ENCODE results near the gene KSR1.

The KSR1 gene

DNA sequence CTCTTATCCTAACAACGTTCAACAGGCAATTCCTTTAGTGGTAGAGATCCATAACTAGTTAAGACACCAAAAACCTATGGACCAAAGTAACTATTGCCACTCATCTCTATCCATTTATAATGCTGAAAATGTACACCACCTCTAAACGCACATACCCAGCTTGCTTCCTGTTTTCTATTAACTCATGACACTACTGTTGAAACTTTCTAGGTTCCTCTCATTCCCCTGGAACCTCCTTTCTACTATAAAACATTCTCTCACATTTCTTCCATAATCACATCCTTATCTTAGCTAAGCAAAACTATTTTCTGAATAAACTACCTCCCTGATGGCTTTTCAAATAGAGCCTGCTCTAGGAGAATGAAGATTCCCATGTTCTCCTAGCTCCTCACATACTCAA lies 42.9 kb upstream of the KSR1 start:
- Histone ChIP-seq H3K4me2 (ENCODE audit: low read length) (peak overlapping the region; percentile 27), H3K4me3 (ENCODE audit: low read length) (no peak overlapping the region), H3K27ac (ENCODE audit: low read length) (no peak overlapping the region), H2AFZ (ENCODE audit: low read depth, low read length) (no peak overlapping the region), H3K36me3 (replicated peaks; ENCODE audit: low read depth, low read length) (no peaks in the 10 kb centered on the region), H4K20me1 (ENCODE audit: insufficient read depth, low read length) (peaks cover 5% of the 10 kb centered on the region; the same call in 1 of the 2 replicates), H3K27me3 (ENCODE audit: low read depth, low read length) (peaks cover 43% of the 10 kb centered on the region), H3K9me3 (ENCODE audit: insufficient read depth, low read length) (no peaks in the 10 kb centered on the region), H3K9ac (ENCODE audit: low read length) (no peak overlapping the region), H3K4me1 (ENCODE audit: low read length) (peaks cover 16% of the 10 kb centered on the region), H3K79me2 (ENCODE audit: low read length) (no peaks in the 10 kb centered on the region)
- TF ChIP-seq, protein P1, sequence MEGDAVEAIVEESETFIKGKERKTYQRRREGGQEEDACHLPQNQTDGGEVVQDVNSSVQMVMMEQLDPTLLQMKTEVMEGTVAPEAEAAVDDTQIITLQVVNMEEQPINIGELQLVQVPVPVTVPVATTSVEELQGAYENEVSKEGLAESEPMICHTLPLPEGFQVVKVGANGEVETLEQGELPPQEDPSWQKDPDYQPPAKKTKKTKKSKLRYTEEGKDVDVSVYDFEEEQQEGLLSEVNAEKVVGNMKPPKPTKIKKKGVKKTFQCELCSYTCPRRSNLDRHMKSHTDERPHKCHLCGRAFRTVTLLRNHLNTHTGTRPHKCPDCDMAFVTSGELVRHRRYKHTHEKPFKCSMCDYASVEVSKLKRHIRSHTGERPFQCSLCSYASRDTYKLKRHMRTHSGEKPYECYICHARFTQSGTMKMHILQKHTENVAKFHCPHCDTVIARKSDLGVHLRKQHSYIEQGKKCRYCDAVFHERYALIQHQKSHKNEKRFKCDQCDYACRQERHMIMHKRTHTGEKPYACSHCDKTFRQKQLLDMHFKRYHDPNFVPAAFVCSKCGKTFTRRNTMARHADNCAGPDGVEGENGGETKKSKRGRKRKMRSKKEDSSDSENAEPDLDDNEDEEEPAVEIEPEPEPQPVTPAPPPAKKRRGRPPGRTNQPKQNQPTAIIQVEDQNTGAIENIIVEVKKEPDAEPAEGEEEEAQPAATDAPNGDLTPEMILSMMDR (IDR thresholded peaks at IDR 0.05; ENCODE audit: low read depth, low read length): no peak
- no peak for TF ChIP-seq EZH2phosphoT487 (IDR thresholded peaks at IDR 0.05; ENCODE audit: low read depth)

DNA sequence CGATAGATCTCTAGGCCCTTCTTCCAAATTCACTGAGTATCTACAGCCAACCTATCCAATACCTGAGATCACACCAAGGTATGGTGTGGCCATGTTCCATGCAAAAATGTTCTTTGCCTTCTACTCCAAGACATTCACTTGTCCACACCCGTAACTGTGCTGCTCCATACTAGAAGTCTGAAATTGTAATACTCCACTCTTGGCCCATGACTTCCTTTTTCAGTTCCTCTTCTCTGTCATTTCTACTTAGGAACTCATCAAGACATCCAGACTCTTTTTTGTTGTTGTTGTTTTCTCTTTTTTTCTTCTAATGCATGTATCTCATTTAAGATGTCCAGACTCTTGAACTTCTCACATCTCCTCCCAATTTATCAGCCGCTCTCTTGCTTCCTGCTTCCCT lies 42.5 kb upstream of the KSR1 start:
- Histone ChIP-seq H3K79me2 (ENCODE audit: low read length) (no peaks in the 10 kb centered on the region), H3K27ac (ENCODE audit: low read length) (no peak overlapping the region), H3K9me3 (ENCODE audit: insufficient read depth, low read length) (no peaks in the 10 kb centered on the region), H3K4me3 (ENCODE audit: low read length) (peak overlapping the region; percentile 8; the same call in 1 of the 2 replicates), H4K20me1 (ENCODE audit: insufficient read depth, low read length) (peaks cover 5% of the 10 kb centered on the region; the same call in 1 of the 2 replicates), H2AFZ (ENCODE audit: low read depth, low read length) (no peak overlapping the region), H3K4me2 (ENCODE audit: low read length) (peak overlapping the region; percentile 27), H3K4me1 (ENCODE audit: low read length) (peaks cover 16% of the 10 kb centered on the region), H3K36me3 (replicated peaks; ENCODE audit: low read depth, low read length) (no peaks in the 10 kb centered on the region), H3K27me3 (ENCODE audit: low read depth, low read length) (peaks cover 39% of the 10 kb centered on the region), H3K9ac (ENCODE audit: low read length) (no peak overlapping the region)
- TF ChIP-seq, protein P1 (IDR thresholded peaks at IDR 0.05; ENCODE audit: low read depth, low read length): no peak
- no peak for TF ChIP-seq EZH2phosphoT487 (IDR thresholded peaks at IDR 0.05; ENCODE audit: low read depth)

DNA sequence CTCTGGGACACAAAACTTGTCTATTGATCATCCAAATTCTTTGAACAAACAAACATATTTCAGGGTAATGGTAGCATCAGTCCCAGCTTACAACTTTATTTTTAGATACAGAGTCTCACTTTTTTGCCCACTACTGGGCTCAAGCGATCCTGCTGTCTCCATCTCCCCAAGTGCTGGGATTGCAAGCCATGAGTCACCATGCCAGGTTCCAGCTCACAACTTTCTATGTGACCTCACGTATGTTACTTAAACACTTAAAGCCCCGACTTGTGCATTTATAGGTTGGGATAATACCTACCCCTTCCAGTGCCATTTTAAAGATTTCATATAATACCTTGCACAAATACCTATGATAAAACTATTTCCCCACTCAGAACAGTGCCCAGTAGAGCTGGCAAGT lies 42.0 kb upstream of the KSR1 start:
- Histone ChIP-seq H3K9me3 (ENCODE audit: insufficient read depth, low read length) (no peaks in the 10 kb centered on the region), H3K4me2 (ENCODE audit: low read length) (peak overlapping the region; percentile 27), H3K27me3 (ENCODE audit: low read depth, low read length) (peaks cover 34% of the 10 kb centered on the region), H3K27ac (ENCODE audit: low read length) (no peak overlapping the region), H2AFZ (ENCODE audit: low read depth, low read length) (no peak overlapping the region), H4K20me1 (ENCODE audit: insufficient read depth, low read length) (peaks cover 5% of the 10 kb centered on the region; the same call in 1 of the 2 replicates), H3K4me1 (ENCODE audit: low read length) (peaks cover 16% of the 10 kb centered on the region), H3K4me3 (ENCODE audit: low read length) (peak overlapping the region; percentile 8; the same call in 1 of the 2 replicates), H3K79me2 (ENCODE audit: low read length) (no peaks in the 10 kb centered on the region), H3K36me3 (replicated peaks; ENCODE audit: low read depth, low read length) (no peaks in the 10 kb centered on the region), H3K9ac (ENCODE audit: low read length) (no peak overlapping the region)
- no peak for TF ChIP-seq EZH2phosphoT487 (IDR thresholded peaks at IDR 0.05; ENCODE audit: low read depth)
- TF ChIP-seq, protein P1 (IDR thresholded peaks at IDR 0.05; ENCODE audit: low read depth, low read length): no peak

DNA sequence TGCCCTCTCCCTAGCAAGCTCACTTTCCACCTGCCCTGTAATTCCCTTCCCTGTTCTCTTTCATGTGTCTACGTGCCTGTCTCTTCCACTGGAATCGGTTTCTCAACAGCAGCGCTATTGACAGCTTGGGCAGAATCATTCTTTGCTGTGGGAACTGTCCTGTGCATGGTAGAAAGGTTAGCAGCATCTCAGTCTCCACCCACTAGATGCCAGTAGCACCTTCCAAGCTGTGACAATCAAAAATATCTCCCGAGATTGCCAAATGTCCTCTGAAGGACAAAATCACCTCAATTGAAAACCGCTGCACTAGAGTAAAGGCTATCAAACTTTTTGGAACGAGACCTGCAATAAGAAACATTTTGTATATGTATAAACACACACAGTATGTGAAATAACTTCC lies 41.6 kb upstream of the KSR1 start:
- Histone ChIP-seq H3K36me3 (replicated peaks; ENCODE audit: low read depth, low read length) (no peaks in the 10 kb centered on the region), H3K4me1 (ENCODE audit: low read length) (peaks cover 16% of the 10 kb centered on the region), H3K4me3 (ENCODE audit: low read length) (no peak overlapping the region), H2AFZ (ENCODE audit: low read depth, low read length) (no peak overlapping the region), H3K4me2 (ENCODE audit: low read length) (no peak overlapping the region), H3K9ac (ENCODE audit: low read length) (no peak overlapping the region), H3K27ac (ENCODE audit: low read length) (no peak overlapping the region), H3K79me2 (ENCODE audit: low read length) (no peaks in the 10 kb centered on the region), H3K27me3 (ENCODE audit: low read depth, low read length) (peaks cover 30% of the 10 kb centered on the region), H3K9me3 (ENCODE audit: insufficient read depth, low read length) (no peaks in the 10 kb centered on the region), H4K20me1 (ENCODE audit: insufficient read depth, low read length) (peaks cover 5% of the 10 kb centered on the region; the same call in 1 of the 2 replicates)
- no peak for TF ChIP-seq EZH2phosphoT487 (IDR thresholded peaks at IDR 0.05; ENCODE audit: low read depth)
- TF ChIP-seq, protein P1 (IDR thresholded peaks at IDR 0.05; ENCODE audit: low read depth, low read length): no peak

Data from OCI-LY3 (cell line).